Endothelial cell (in vitro differentiated cells): ENCODE results near the gene AASS. TPM values are rescaled to one million over a fixed set of nuclear protein-coding genes. Genes with fewer than 3 reads are reported as not detected.
A peak's percentile ranks its signal among the peaks of the same experiment; 100 is the strongest.

Experiments used
- DNase-seq: peaks from one replicate; pipeline ENCODE4 v3.0.0; 2021; ENCODE audit warnings: low spot score
- H3K27ac Mint-ChIP-seq: one replicate; pipeline ENCODE4 v1.8.0; 2021; ENCODE audit warnings: mixed read lengths, inconsistent platforms; ENCODE audit not compliant: unreplicated experiment
- H3K27me3 Mint-ChIP-seq: one replicate; pipeline ENCODE4 v1.8.0; 2021; ENCODE audit warnings: mild to moderate bottlenecking, moderate library complexity, mixed read lengths, inconsistent platforms; ENCODE audit not compliant: unreplicated experiment
- H3K36me3 Mint-ChIP-seq: one replicate; pipeline ENCODE4 v1.8.0; 2021; ENCODE audit warnings: mild to moderate bottlenecking, low read depth, mixed read lengths, inconsistent platforms; ENCODE audit not compliant: unreplicated experiment
- H3K4me1 Mint-ChIP-seq: one replicate; pipeline ENCODE4 v1.8.0; 2021; ENCODE audit warnings: mild to moderate bottlenecking, mixed read lengths, inconsistent platforms; ENCODE audit not compliant: unreplicated experiment
- H3K4me3 Mint-ChIP-seq: one replicate; pipeline ENCODE4 v1.8.0; 2021; ENCODE audit warnings: mild to moderate bottlenecking, mixed read lengths, inconsistent platforms; ENCODE audit not compliant: unreplicated experiment
- H3K9me3 Mint-ChIP-seq: one replicate; pipeline ENCODE4 v1.8.0; 2021; ENCODE audit warnings: mixed read lengths, inconsistent platforms; ENCODE audit not compliant: unreplicated experiment
- CTCF ChIP-seq: fragments of 200-600 bp; sonication (generic); IDR thresholded peaks from one replicate; pipeline ENCODE4 v1.5.0; 2021; ENCODE audit warnings: antibody characterized with exemption; ENCODE audit not compliant: unreplicated experiment
- total RNA-seq: library from RNA; stranded (reverse); fragmentation: NEBNext Ultra II Directional; extraction: Animal tissue kit (Norgen Biotek cat#: 25700); gene quantifications from one replicate; pipeline ENCODE4 v1.2.1, GENCODE V29; 2021; ENCODE audit not compliant: unreplicated experiment

AASS gene
- total RNA-seq, 1 donor from 2014 or later, result 41.9 TPM

- DNase-seq, result no peak
- peaks cover under 1% of the 10 kb centered on the region for H3K36me3 Mint-ChIP-seq
Observed at GRCh38 chr7:122095642-122096041, 48.4 kb downstream of the AASS start.

GRCh38 chr7:122094549-122094948 lies 49.5 kb downstream of the AASS start:
- H3K27me3 Mint-ChIP-seq, result no peaks in the 10 kb centered on the region

More at GRCh38 chr7:122095642-122096041, 48.4 kb downstream of the AASS start:
- no peak overlapping the region for H3K27ac Mint-ChIP-seq
- H3K9me3 Mint-ChIP-seq, result no peaks in the 10 kb centered on the region
- H3K27me3 Mint-ChIP-seq, result no peaks in the 10 kb centered on the region
- H3K4me3 Mint-ChIP-seq, result no peak overlapping the region
- no peak for TF ChIP-seq CTCF
- no peaks in the 10 kb centered on the region for H3K4me1 Mint-ChIP-seq

GRCh38 chr7:122092964-122093797 lies 50.9 kb downstream of the AASS start:
- no peak overlapping the region for H3K4me3 Mint-ChIP-seq
- TF ChIP-seq CTCF, result peak; percentile 82
- no peaks in the 10 kb centered on the region for H3K4me1 Mint-ChIP-seq
- peaks cover 7% of the 10 kb centered on the region for H3K36me3 Mint-ChIP-seq
- H3K27me3 Mint-ChIP-seq, result no peaks in the 10 kb centered on the region
- DNase-seq, result peak; percentile 78
- peak overlapping the region; percentile 24 for H3K27ac Mint-ChIP-seq
- no peaks in the 10 kb centered on the region for H3K9me3 Mint-ChIP-seq

More at GRCh38 chr7:122094549-122094948, 49.5 kb downstream of the AASS start:
- DNase-seq, result no peak
- no peak overlapping the region for H3K27ac Mint-ChIP-seq
- H3K9me3 Mint-ChIP-seq, result no peaks in the 10 kb centered on the region
- H3K4me3 Mint-ChIP-seq, result no peak overlapping the region
- H3K36me3 Mint-ChIP-seq, result no peaks in the 10 kb centered on the region
- no peaks in the 10 kb centered on the region for H3K4me1 Mint-ChIP-seq
- TF ChIP-seq CTCF, result no peak

- no peak overlapping the region for H3K27ac Mint-ChIP-seq
- no peak overlapping the region for H3K4me3 Mint-ChIP-seq
- H3K36me3 Mint-ChIP-seq, result peaks cover 36% of the 10 kb centered on the region
- no peaks in the 10 kb centered on the region for H3K9me3 Mint-ChIP-seq
- peaks cover 2% of the 10 kb centered on the region for H3K4me1 Mint-ChIP-seq
- no peaks in the 10 kb centered on the region for H3K27me3 Mint-ChIP-seq
- no peak for TF ChIP-seq CTCF
- DNase-seq, result no peak
Observed at GRCh38 chr7:122082670-122083069, 61.4 kb downstream of the AASS start.

GRCh38 chr7:122082160-122082559 lies 61.9 kb downstream of the AASS start:
- peaks cover 2% of the 10 kb centered on the region for H3K4me1 Mint-ChIP-seq
- no peak for TF ChIP-seq CTCF
- H3K4me3 Mint-ChIP-seq, result peak overlapping the region; percentile 25
- H3K27me3 Mint-ChIP-seq, result no peaks in the 10 kb centered on the region
- H3K36me3 Mint-ChIP-seq, result peaks cover 41% of the 10 kb centered on the region
- H3K9me3 Mint-ChIP-seq, result no peaks in the 10 kb centered on the region
- DNase-seq, result no peak
- no peak overlapping the region for H3K27ac Mint-ChIP-seq
